K562 (cell line): ENCODE data around the gene TBC1D1. TPM values are rescaled to one million over a fixed set of nuclear protein-coding genes. Genes with fewer than 3 reads are reported as not detected.

Experiments
- ATAC-seq: fragments of 200-7000 bp; cut with Tn5 transposase; 3 replicates; pipeline ENCODE4 v1.9.1; 2020; ENCODE audit warnings: moderate library complexity
- BruUV-seq: library from RNA; stranded (reverse); fragments of 400-500 nt; replicated peaks from 2 replicates; lab custom pipeline; 2021; lab: Mats Ljungman, UMichigan
- CTCF ChIA-PET: fragments of 300-600 bp; formaldehyde crosslinking; extraction: SDS; loops from one replicate; lab custom pipeline; 2021; ENCODE audit warnings: low intra/inter-chr PET ratio; lab: Yijun Ruan, JAX
- POLR2A ChIA-PET: fragments of 300-600, 350-650 bp; sonication (Branson Sonifier 250); formaldehyde crosslinking; extraction: SDS; loops from one replicate; lab custom pipeline; 2021; ENCODE audit warnings: antibody characterized with exemption, inconsistent platforms; lab: Yijun Ruan, JAX
- DNase-seq, 4 experiments: peaks; one replicate each; pipeline versions ENCODE4 v3.0.0 to v3.0.0-alpha.2; 2011 to 2018; ENCODE audit warnings: low spot score in 3 of 4, mixed read lengths in 3 of 4; ENCODE audit errors: extremely low read depth in 1 of 4
- FAIRE-seq: peaks from 2 replicates; lab custom pipeline; 2011; peaks lifted over from hg19 to GRCh38; lab: Jason Lieb, UNC
- H2AFZ ChIP-seq: 2 replicates; pipeline ENCODE4 v1.6.0; 2011; ENCODE audit warnings: low read depth, low read length, control low read depth, inconsistent platforms
- H3K27ac ChIP-seq: fragments of 200-600 bp; 3 replicates; pipeline ENCODE4 v1.8.0; 2011; ENCODE audit warnings: low read depth, mild to moderate bottlenecking, control low read depth, inconsistent platforms, low read length, moderate library complexity, mixed read lengths; ENCODE audit errors: extremely low read depth
- H3K27me3 ChIP-seq, 2 experiments: fragments of 300-600 bp in 1 of 2; 2 replicates in 1 of 2; 3 replicates in 1 of 2; pipeline versions ENCODE4 v1.6.0 to v1.8.0; 2011; ENCODE audit warnings: inconsistent platforms in 2 of 2, low read length in 2 of 2, mild to moderate bottlenecking in 1 of 2, mixed read lengths in 1 of 2, moderate library complexity in 1 of 2; ENCODE audit not compliant: control insufficient read depth in 2 of 2, insufficient read depth in 2 of 2
- H3K36me3 ChIP-seq: fragments of 300-600 bp; 3 replicates; pipeline ENCODE4 v1.8.0; 2011; ENCODE audit warnings: mild to moderate bottlenecking, low read length, inconsistent platforms; ENCODE audit not compliant: control insufficient read depth, insufficient read depth
- H3K4me1 ChIP-seq, 2 experiments: fragments of 200-600 bp in 1 of 2; replicated peaks in 1 of 2; 2 replicates in 1 of 2; 3 replicates in 1 of 2; pipeline versions ENCODE4 v1.5.1 to v1.8.0; 2011; ENCODE audit warnings: inconsistent platforms in 2 of 2, low read length in 2 of 2, mild to moderate bottlenecking in 1 of 2, mixed read lengths in 1 of 2, moderate library complexity in 1 of 2; ENCODE audit not compliant: control insufficient read depth in 2 of 2, insufficient read depth in 2 of 2
- H3K4me2 ChIP-seq: 2 replicates; pipeline ENCODE4 v1.6.1; 2011; ENCODE audit warnings: low read length, control low read depth, inconsistent platforms, mixed read lengths; ENCODE audit not compliant: insufficient read depth
- H3K4me3 ChIP-seq: fragments of 200-600 bp; sonication (generic), shearing (Covaris generic); 2 replicates; pipeline ENCODE4 v1.5.1; 2016; ENCODE audit warnings: control low read depth, inconsistent platforms
- H3K79me2 ChIP-seq: fragments of 200-600 bp; 3 replicates; pipeline ENCODE4 v1.8.0; 2011; ENCODE audit warnings: low read length, inconsistent platforms; ENCODE audit not compliant: control insufficient read depth, insufficient read depth
- H3K9ac ChIP-seq, 2 experiments: 2 replicates each; pipeline versions ENCODE4 v1.6.0 to v1.6.1; 2011; ENCODE audit warnings: low read depth in 2 of 2, low read length in 2 of 2, control low read depth in 1 of 2, inconsistent platforms in 1 of 2, mild to moderate bottlenecking in 1 of 2, mixed read lengths in 1 of 2; ENCODE audit not compliant: insufficient read depth in 1 of 2
- H3K9me1 ChIP-seq: one replicate; pipeline ENCODE4 v1.6.0; 2011; ENCODE audit warnings: inconsistent platforms, mild to moderate bottlenecking, low read length, moderate library complexity; ENCODE audit not compliant: control insufficient read depth, insufficient read depth
- H3K9me3 ChIP-seq: replicated peaks from 2 replicates; pipeline ENCODE4 v1.5.1; 2011; ENCODE audit warnings: low read depth, low read length, inconsistent platforms; ENCODE audit not compliant: control insufficient read depth, insufficient read depth
- H4K20me1 ChIP-seq: replicated peaks from 2 replicates; pipeline ENCODE4 v1.6.1; 2011; ENCODE audit warnings: low read length, inconsistent platforms, mixed read lengths; ENCODE audit not compliant: control insufficient read depth, insufficient read depth
- ATF3 ChIP-seq, 2 experiments: fragments of 450-650 bp in 1 of 2; sonication (generic) in 1 of 2; formaldehyde crosslinking in 1 of 2; IDR thresholded peaks in 1 of 2; conservative IDR thresholded peaks in 1 of 2; 2 replicates each; pipeline versions ENCODE4 v1.6.1 to v1.8.1; 2016 to 2023; ENCODE audit warnings: mild to moderate bottlenecking in 2 of 2, moderate library complexity in 2 of 2, inconsistent platforms in 1 of 2, missing genetic modification reagents in 1 of 2
- FOSL1 ChIP-seq: fragments of 200-800 bp; sonication (Bioruptor generic); conservative IDR thresholded peaks from 2 replicates; pipeline ENCODE4 v1.6.1; 2016; ENCODE audit warnings: missing genetic modification characterization, missing compliant biosample characterization
- ZNF780A ChIP-seq: fragments of 250-450 bp; sonication (Bioruptor Pico); IDR thresholded peaks from 2 replicates; pipeline ENCODE4 v1.5.0; 2021; ENCODE audit warnings: mild to moderate bottlenecking
- WGBS: fragments of 100-300 bp; shearing (Covaris generic); methylation state at CpG from one replicate; pipeline ENCODE4 v1.1.6; 2016; ENCODE audit warnings: low coverage, mixed read lengths; ENCODE audit not compliant: insufficient coverage; ENCODE audit errors: missing lambda C conversion rate; 5-methylcytosine and 5-hydroxymethylcytosine counted together
- in situ Hi-C: fragments of 300-500 bp; cut with MboI; formaldehyde crosslinking; loops from 4 replicates; pipeline ENCODE4 v1.15.0; 2018; ENCODE audit warnings: inconsistent platforms, mixed read lengths
- intact Hi-C: fragments of 100-400 bp; cut with micrococcal nuclease; formaldehyde crosslinking; loops from 2 replicates; pipeline ENCODE4 v1.14.2; 2022
- polyA plus RNA-seq, 8 experiments: library from polyadenylated mRNA; depleted of rRNA in 4 of 8; stranded (reverse) in 5 of 8; unstranded in 3 of 8; fragments of >200 nt; fragmentation: Nextera tagmentation in 2 of 8; fragmentation: Illumina TruSeq in 1 of 8; extraction: Ambion mirVana in 2 of 8; extraction: Trizol in 1 of 8; gene quantifications; 2 replicates each; pipeline versions ENCODE4 v1.2.1 to v1.2.3, GENCODE V29; 2011 to 2014; ENCODE audit warnings: inconsistent platforms in 1 of 8, missing spikeins in 1 of 8
- total RNA-seq, 7 experiments: library from RNA; depleted of rRNA in 6 of 7; stranded (reverse); fragments of >200 nt in 6 of 7; fragmentation: Illumina TruSeq in 2 of 7; extraction: Trizol in 2 of 7; gene quantifications; 2 replicates each; pipeline versions ENCODE4 v1.2.1 to v1.2.3, GENCODE V29; 2011 to 2021; ENCODE audit warnings: low replicate concordance in 1 of 7

TBC1D1 gene
- total and polyA plus RNA-seq, 9 of the 15 experiments (the other 6 are each of a cell fraction or from before 2014, with no cell fraction given): 0.59 to 14.2 (median 8.8) TPM

DNA sequence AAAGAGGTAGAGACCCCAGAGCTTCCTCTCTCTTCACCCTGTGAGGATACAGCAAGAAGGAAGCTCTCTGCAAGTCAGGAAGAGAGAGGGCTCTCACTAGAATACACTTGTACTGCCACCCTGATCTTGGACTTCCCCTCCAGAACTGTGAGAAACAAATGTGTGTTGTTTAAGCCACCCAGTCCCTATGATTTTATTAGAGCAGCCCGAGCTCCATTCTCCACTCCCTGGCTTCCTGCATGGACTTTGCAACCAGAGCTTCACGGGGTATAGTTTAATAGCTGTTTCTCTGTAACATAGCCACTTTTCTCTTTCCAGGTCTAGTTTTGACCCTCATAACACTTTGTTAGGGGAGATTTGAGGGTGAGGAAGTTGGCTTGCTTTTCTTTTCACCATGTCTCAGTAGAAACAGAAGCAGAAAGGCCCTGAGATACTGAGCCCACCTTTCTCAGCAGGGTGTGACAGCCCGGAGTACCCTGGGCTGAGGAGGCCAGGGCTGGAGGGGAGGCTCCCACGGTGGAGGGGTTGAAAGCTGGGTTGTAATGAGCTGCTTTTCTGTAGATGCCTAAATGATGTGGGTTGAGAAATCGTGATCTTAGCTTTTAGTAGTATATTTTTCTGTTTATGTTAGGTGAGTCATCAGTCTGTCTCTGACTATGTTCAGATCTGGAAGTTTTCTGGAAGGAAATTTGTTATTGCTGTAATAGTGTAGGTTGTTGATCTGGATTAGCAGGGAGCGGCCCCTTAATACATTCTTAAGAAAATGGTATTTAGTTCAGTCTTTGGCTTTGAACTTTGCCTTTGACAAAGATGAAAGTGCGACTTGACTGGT lies 187.9 kb downstream of the TBC1D1 start:
- no peak for ATAC-seq

More for the DNA sequence above, 187.9 kb downstream of the TBC1D1 start:
- Histone ChIP-seq H3K9me3 (no peaks in the 10 kb centered on the region), H3K27ac (no peak overlapping the region), H3K9ac (no peak overlapping the region), H3K9me1 (no peaks in the 10 kb centered on the region), H2AFZ (no peak overlapping the region), H4K20me1 (0 out of 2 replicates have a peak, but pooled peaks cover 2% of the 10 kb centered on the region), H3K36me3 (no peaks in the 10 kb centered on the region), H3K4me3 (no peak overlapping the region), H3K4me1 (peaks cover 0 to 15% of the 10 kb centered on the region in 2 experiments; a peak in 4 of 5 replicates), H3K4me2 (no peak overlapping the region), H3K27me3 (no peaks in the 10 kb centered on the region; a peak in 2 of 5 replicates), H3K79me2 (no peaks in the 10 kb centered on the region)
- intact Hi-C loops (no loop called here), in situ Hi-C loops (loop anchor here (10.0 kb wide), 1 partner anchor 236 kb away; no protein-coding TSS in a partner anchor)
- DNase-seq (no peak), FAIRE-seq (no peak)
- 14% methylated on average over 7 of the region's 7 CpGs for WGBS
- POLR2A ChIA-PET: interaction anchor here (0.7 kb wide), 1 partner anchor 9 kb away, joined by 3 read pairs; no protein-coding TSS in a partner anchor
- CTCF ChIA-PET: no interaction called here
- TF ChIP-seq ZNF780A (CRISPR knock-in tag) (no peak), FOSL1 (tag) (peak; percentile 25; the same call in 1 of the 2 replicates), ATF3 (IDR thresholded peaks at IDR 0.05) (peak; percentile 35), ATF3 (CRISPR knock-in tag; conservative IDR thresholded peaks at IDR 0.05) (no peak)
- BruUV-seq: no TSS peak
